Measurements from ENCODE around the gene TMEM154.

DNA sequence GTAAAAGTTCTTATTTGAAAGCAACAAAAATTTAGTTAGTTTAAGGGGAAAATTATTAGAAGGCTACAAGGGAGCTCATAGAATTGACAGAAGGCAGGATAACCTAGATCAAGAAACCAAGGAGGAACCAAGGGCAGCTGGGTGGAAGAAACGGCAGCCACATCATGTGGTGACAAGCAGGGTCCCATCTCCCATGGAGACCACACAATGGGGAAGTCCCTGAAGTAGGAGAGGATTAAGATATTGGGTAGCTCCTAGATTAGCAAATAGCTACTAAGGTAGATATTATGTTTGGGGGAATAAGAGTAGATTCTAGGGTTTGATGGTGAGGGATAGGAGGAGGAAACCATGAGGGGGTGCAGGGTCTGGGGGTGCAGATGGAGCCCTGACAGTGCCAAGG, 48.0 kb upstream of the TMEM154 start:
- TF ChIP-seq, protein P1, sequence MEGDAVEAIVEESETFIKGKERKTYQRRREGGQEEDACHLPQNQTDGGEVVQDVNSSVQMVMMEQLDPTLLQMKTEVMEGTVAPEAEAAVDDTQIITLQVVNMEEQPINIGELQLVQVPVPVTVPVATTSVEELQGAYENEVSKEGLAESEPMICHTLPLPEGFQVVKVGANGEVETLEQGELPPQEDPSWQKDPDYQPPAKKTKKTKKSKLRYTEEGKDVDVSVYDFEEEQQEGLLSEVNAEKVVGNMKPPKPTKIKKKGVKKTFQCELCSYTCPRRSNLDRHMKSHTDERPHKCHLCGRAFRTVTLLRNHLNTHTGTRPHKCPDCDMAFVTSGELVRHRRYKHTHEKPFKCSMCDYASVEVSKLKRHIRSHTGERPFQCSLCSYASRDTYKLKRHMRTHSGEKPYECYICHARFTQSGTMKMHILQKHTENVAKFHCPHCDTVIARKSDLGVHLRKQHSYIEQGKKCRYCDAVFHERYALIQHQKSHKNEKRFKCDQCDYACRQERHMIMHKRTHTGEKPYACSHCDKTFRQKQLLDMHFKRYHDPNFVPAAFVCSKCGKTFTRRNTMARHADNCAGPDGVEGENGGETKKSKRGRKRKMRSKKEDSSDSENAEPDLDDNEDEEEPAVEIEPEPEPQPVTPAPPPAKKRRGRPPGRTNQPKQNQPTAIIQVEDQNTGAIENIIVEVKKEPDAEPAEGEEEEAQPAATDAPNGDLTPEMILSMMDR (conservative IDR thresholded peaks at IDR 0.05; ENCODE audit: low read depth, low read length): no peak
- TF ChIP-seq EZH2 (IDR thresholded peaks at IDR 0.05; ENCODE audit: low read length, unreplicated experiment): no peak

Data from PC-3 (cell line).